GM18508 (cell line): ENCODE data around the gene CNOT3.

Experiments used
- ATAC-seq: cut with Tn5 transposase; IDR thresholded peaks from one replicate; pipeline ENCODE4 v1.9.1; 2021; ENCODE audit warnings: moderate number of reproducible peaks; ENCODE audit not compliant: insufficient read depth, unreplicated experiment

The CNOT3 gene

GRCh38 chr19:54115109-54116063 is 22.2 kb upstream of the CNOT3 start, which contains the start of the genes PRPF31 and TFPT:
Gene PRPF31, plus strand, starts transcription at chr19:54115754. Its CDS starts 2,525 bp downstream, at chr19:54118279.
Gene TFPT, minus strand, starts transcription at chr19:54115657. Its CDS starts 388 bp downstream, at chr19:54115269.
- ATAC-seq, result peak; percentile 73

- ATAC-seq, result no peak
Observed at GRCh38 chr19:54121259-54121658, 16.3 kb upstream of the CNOT3 start.

DNA sequence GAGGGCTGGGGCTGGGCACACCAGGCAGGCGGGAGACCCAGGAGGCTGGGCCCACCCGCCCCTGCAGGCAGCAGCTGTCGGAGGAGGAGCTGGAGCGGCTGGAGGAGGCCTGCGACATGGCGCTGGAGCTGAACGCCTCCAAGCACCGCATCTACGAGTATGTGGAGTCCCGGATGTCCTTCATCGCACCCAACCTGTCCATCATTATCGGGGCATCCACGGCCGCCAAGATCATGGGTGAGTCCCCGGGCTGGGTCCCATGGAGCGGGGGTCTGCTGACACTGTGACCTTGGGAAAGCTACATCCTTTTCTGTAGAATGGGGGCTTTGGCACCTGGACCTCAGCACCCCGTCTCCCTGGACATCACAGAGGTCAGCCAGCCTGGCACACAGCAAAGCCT is 13.9 kb upstream of the CNOT3 start:
- no peak for ATAC-seq

DNA sequence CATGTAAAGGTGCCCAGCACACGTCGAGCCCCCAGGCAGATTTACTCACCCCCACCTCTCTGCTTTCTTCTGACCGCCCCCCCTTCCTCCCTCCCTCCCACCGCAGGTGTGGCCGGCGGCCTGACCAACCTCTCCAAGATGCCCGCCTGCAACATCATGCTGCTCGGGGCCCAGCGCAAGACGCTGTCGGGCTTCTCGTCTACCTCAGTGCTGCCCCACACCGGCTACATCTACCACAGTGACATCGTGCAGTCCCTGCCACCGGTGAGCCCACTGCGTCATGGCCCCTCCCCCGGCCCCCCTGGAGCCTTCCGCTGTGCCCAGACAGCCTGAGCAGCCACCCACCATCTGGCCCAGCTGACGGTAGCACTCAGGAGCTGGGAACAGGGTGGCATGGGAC is 13.2 kb upstream of the CNOT3 start:
- ATAC-seq, result no peak

GRCh38 chr19:54125713-54126112 is 11.8 kb upstream of the CNOT3 start:
- no peak for ATAC-seq

GRCh38 chr19:54127688-54128440 is 9.7 kb upstream of the CNOT3 start:
- no peak for ATAC-seq

DNA sequence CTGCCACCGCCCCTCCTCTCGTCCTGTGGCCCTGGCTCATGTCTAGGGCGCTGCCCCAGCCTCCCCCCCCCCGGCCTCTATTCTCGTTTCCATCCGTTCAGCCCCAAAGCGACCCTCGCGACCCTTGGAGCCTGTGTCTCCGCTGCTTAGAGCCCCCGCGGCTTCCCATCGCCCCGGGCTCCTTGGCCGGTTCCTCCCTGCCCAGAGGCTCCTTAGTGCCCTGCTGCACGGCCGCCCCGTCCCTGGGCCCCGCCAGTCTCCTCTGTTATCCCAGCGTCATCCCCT is 9.2 kb upstream of the CNOT3 start:
- no peak for ATAC-seq

GRCh38 chr19:54128796-54129616 is 8.6 kb upstream of the CNOT3 start:
- ATAC-seq, result no peak

- ATAC-seq, result no peak
Observed at GRCh38 chr19:54129617-54129996, 8.0 kb upstream of the CNOT3 start.

DNA sequence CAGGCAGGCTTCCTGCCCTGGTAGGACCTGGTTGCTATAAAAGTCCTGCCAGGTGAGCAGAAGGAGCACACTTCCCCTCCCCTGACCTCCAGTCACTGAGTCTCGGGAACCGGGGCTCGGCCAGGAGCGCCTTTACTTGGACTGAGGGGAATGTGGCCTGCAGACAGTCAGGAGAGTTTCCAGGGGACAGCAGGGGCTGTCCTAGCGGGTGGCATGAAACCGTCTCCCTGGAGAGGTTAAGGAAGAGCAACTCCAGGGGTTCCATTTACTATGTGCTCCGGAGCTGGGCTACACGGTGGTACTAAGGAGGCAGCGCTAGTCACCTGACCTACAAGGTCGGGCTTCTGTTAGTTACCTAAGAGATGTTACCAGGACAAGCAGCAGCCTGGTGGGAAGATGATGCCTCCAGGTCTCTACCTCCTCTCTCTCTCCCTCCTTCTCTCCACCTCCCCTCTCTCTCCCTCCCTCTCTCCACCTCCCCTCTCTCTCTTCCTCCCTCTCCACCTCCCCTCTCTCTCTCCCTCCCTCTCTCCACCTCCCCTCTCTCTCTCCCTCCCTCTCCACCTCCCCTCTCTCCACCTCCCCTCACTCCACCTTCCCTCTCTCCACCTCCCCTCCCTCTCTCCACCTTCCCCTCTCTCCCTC is 4.1 kb upstream of the CNOT3 start:
- no peak for ATAC-seq

DNA sequence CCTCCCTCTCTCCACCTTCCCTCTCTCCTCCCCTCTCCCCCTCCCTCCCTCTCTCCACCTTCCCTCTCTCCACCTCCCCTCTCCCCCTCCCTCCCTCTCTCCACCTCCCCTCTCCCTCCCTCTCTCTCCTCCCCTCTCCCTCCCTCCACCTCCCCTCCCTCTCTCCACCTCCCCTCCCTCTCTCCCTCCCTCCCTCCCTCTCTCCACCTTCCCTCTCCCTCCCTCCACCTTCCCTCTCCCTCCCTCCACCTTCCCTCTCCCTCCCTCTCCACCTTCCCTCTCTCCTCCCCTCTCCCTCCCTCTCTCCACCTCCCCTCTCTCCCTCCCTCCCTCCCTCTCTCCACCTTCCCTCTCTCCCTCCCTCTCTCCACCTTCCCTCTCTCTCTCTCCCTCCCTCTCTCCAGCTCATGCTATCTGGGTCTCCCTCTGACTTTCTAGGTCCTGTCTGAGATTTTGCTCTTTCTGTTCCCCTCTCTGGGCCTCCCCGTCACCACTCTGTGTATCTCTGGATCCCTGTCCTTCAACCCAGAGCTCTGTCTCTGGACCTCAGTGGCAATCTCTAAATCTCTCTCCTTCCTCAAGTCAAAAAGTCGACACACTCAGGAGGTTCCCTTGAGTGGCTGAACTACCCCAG is 3.5 kb upstream of the CNOT3 start:
- no peak for ATAC-seq

DNA sequence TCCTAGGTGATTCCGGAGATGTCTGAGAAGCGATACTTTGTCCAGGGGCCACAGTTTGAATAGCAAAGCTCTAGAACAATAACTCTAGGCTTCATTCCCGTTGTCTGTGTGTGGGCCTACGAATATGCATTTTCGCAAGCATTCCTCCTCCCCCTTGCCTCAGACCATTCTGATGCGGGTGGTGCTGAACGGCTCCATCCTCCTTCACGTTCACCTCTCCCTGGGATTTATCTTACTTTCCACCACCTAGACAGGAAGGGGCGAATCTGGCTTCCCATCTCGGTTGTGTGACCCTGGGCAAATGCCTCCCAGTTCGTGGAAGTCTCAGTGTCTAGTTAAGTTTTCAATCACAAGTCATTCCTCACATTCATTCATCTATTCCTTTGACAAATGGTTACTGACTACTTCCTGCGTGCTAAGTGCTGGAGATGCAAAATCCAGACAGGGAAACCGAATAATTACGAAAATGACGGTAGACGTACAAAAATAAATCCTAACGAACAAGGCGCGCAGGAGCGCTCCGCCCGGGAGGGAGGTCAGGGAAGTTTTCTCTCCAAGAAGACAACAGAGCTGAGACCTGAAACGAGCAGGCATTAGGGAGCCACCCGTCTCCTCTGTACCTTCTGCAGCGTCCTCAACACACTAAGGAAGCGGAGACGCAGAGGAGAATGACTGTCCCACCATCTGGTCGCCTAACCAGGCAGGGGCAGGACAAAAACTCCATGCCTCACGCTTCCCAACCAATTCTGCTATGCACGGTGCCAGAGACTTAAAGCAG is 1.3 kb upstream of the CNOT3 start:
- ATAC-seq, result no peak

DNA sequence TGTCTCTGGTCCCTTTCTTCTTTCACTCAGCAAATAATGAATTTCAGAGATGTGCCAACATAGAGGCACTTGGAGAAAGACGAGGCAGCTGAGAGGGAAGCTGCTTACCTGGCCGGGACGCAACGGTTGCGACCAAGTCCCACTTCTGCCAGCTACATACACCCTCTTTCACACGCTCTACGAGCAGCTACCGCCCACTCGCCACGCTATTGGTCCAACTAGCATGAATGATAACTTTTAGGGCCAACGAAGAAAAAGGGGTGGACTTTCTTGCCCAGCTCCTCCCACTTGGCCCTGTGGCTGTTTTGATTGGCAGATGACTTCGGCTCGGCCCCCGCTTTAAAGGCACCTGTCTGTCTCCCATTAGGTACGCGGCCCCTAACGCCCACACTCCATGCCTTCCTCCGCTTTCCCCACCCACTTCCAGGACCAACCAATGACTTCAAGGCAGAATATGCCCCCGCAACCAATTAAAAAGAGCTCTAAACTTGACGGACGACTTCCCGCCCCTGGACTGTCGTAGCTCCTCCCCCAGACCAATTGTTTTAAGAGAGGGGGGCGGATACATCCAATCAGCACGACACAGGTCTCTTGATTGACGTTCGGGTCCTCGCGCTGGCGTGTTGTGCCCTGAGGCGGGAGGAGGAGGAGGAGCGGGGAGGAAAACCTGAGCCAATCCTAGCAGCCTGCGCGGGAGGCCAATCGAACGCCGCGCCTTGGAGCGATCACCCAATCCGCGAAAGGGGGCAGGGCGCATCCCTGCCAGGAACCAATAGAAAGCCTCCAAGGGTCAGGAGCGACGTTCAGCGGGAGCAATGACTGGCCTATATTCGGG is 481 bp upstream of the CNOT3 start:
- peak; percentile 68 for ATAC-seq

DNA sequence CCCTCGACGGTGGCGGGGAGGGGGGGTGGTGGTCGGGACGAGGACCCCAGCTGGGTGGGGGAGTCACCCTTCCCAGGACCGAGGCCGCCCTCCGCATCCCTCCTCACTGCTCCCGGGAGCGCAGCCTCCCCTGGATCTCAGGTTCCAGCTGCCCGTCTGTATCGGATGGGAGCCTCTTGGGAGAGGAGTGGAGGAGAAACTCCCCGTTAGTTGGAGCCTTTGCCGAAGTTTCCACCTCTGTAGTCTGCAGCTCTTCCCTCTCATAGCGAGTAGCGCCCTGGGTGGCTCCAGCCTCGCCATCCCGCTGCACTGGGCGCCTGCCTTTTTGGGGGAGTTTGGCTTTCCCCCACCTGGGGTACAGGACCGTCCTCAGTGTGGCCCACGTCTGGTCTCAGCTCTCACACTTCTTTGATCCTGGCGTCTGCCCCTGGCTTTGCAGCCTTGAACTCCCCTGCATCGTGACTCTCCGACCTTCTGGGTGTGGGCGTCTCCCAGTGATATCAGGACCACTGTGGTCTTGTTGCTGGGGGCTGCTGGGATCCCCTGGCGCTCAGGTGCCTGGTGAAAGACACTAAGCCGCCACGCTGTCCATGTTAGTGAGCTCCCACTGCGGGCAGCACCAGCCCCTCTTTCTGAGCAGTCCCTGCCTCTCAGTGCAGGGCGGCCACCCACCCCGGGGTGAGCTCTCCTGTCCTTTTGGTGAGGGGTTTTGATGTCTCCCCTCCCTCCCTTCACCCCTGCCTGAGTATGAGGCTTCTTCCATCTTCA is 1.1 kb downstream of the CNOT3 start:
- no peak for ATAC-seq

GRCh38 chr19:54141356-54141755 is 3.8 kb downstream of the CNOT3 start:
- ATAC-seq, result no peak

DNA sequence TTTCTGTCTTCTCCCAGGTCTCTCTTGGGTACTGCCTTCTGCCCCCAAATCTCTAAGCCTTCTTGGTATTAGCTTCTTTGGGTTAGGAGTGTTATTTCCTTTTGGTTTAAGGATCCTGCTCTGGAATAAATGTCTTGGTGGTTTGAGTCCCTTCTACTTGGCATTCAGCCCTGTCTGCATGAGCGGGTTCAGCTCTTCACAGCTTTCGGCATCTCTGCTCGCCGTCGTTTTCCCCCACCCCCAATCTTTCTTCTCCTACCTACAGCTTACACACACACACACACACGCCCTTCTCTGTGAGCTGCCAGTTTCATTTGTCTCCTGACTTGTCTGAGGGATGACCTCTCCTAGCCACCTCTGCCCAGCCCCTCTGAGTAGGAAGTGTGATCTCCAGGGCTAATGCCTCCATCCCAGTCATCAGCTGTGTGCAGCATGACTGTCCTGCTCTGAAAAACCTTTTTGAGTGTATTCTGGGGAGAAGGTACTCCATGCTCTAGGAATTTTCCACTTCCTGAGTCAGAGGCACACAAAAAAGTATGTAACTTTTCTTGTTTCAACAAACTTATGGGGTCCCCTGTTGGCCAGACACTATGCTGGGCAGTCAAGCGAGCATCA is 4.7 kb downstream of the CNOT3 start:
- ATAC-seq, result no peak

DNA sequence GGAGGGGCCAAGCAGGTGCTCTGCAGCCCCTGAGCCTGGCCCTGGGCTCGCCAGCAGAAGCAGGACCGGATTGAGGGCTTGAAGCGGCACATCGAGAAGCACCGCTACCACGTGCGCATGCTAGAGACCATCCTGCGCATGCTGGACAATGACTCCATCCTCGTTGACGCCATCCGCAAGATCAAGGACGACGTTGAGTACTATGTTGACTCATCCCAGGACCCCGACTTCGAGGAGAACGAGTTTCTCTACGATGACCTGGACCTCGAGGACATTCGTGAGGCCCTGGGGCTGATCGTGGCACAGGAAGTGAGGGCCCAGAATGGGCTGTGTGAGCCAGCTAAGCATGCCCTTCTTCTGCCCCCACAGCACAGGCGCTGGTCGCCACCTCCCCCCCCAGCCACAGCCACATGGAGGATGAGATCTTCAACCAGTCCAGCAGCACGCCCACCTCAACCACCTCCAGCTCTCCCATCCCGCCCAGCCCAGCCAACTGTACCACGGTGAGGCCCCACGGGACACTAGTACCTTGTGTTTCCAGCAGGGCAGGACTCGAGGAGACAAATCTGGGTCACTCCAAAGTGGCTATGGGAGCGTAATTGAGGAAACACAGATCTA is 8.1 kb downstream of the CNOT3 start:
- ATAC-seq, result no peak
